GM12873 (cell line): Measurements from ENCODE around the gene REX1BD.

ENCODE experiments used
- CTCF ChIP-seq: IDR thresholded peaks from 2 replicates; pipeline ENCODE4 v1.5.1; 2012; ENCODE audit warnings: low read depth, mild to moderate bottlenecking, moderate library complexity, low read length, control low read depth; ENCODE audit not compliant: insufficient read depth; ENCODE audit errors: missing control alignments

Gene REX1BD

GRCh38 chr19:18587962-18588610, 512 bp upstream of the REX1BD start:
- TF ChIP-seq CTCF, result no peak

GRCh38 chr19:18589380-18590272, 1.0 kb downstream of the REX1BD start:
- peak; percentile 21 for TF ChIP-seq CTCF

GRCh38 chr19:18590273-18591272, 2.0 kb downstream of the REX1BD start:
- no peak for TF ChIP-seq CTCF

- no peak for TF ChIP-seq CTCF
Measured at GRCh38 chr19:18591735-18592385, 3.3 kb downstream of the REX1BD start.

- TF ChIP-seq CTCF, result no peak
Measured at GRCh38 chr19:18593367-18594095, 4.9 kb downstream of the REX1BD start.

- peak; percentile 83 for TF ChIP-seq CTCF
Measured at GRCh38 chr19:18594096-18594823, 5.7 kb downstream of the REX1BD start.
